ENCODE measurements around the gene BRD9.
"Not testable (repeated sequence)": the region's sequence is repeated elsewhere in the genome, so short reads cannot be mapped to it uniquely, and the experiment has no call there.

Gene BRD9

GRCh38 chr5:856531-857425, 35.8 kb downstream of the BRD9 start:
- DNase-seq: no peak

GRCh38 chr5:855771-856530, 36.6 kb downstream of the BRD9 start:
- DNase-seq: no peak

- DNase-seq: no peak
Observed at GRCh38 chr5:854966-855743, 37.4 kb downstream of the BRD9 start.

DNA sequence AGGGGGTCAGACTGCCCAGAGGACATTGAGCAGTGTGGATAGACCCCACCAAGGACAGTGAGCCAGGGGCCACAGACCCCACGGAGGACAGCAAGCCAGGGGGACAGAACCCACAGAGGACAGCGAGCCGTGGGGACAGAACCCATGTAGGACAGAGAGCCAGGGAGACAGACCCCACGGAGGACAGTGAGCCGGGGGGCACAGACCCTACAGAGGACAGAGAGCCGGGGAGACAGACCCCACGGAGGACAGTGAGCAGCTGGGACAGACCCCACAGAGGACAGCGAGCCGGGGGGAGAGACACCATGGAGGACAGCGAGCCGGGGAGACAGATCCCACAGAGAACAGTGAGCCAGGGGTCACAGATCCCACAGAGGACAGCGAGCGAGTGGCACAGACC, 38.4 kb downstream of the BRD9 start:
- DNase-seq: no peak

DNA sequence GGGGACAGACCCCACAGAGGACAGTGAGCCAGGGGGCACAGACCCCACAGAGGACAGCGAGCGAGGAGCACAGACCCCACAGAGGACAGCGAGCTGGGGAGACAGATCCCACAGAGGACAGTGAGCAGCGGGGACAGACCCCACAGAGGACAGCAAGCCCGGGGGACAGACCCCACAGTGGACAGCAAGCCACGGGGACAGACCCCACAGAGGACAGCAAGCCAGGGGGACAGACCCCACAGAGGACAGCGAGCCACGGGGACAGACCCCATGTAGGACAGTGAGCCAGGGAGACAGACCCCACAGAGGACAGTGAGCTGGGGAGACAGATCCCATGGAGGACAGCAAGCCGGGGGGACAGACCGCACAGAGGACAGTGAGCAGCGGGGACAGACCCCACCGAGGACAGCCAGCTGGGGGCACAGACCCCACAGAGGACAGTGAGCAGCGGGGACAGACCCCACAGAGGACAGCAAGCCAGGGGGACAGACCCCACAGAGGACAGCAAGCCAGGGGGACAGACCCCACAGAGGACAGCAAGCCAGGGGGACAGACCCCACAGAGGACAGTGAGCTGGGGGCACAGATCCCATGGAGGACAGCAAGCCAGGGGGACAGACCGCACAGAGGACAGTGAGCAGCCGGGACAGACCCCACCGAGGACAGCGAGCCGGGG, 39.0 kb downstream of the BRD9 start:
- DNase-seq: not testable (repeated sequence)

DNA sequence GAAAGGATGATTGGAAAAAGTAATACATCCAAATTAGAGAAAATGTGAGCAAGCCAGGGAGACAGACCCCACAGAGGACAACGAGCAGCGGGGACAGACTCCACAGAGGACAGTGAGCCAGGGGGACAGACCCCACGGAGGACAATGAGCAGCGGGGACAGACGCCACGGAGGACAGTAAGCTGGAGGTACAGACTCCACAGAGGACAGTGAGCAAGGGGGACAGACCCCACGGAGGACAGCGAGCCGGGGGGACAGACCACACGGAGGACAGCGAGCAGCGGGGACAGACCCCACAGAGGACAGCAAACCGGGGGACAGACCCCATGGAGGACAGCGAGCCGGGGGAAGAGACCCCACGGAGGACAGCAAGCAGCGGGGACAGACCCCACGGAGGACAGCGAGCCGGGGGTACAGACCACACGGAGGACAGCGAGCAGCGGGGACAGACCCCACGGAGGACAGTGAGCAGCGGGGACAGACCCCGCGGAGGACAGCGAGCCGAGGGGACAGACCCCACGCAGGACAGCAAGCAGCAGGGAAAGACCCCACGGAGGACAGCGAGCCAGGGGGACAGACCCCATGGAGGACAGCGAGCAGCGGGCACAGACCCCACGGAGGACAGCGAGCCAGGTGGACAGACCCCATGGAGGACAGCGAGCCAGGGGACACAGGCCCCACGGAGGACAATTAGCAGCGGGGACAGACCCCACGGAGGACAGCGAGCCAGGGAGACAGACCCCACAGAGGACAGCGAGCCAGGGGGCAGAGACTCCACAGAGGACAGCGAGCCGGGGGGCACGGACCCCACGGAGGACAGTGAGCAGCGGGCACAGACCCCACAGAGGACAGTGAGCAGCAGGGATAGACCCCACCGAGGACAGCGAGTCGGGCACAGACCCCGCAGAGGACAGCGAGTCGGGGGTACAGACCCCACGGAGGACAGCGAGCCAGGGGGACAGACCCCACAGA, 39.9 kb downstream of the BRD9 start:
- no peak for DNase-seq

GRCh38 chr5:852018-852417, 40.6 kb downstream of the BRD9 start:
- DNase-seq: no peak

- no peak for DNase-seq
Observed at GRCh38 chr5:851553-851952, 41.0 kb downstream of the BRD9 start.

DNA sequence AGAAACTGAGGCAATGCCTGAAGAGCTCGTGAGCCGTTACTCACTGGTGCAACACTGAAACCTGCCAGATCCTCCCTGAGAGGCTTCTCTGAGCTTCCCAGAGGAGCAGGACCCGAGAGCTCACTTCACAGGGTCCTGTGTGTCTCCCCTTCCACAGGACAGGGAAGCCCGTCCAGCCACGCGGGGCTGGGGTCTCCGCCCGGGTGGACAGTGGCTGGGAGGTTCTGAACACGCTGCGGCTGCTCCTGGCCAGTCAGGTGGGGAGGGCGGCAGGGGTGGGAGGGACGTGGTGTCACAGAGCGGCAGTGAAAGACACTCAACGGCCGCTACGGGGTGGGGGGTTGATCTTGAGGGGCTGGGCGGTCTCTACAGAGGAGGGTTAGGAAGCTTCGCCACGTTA, 41.5 kb downstream of the BRD9 start:
- DNase-seq: no peak

DNA sequence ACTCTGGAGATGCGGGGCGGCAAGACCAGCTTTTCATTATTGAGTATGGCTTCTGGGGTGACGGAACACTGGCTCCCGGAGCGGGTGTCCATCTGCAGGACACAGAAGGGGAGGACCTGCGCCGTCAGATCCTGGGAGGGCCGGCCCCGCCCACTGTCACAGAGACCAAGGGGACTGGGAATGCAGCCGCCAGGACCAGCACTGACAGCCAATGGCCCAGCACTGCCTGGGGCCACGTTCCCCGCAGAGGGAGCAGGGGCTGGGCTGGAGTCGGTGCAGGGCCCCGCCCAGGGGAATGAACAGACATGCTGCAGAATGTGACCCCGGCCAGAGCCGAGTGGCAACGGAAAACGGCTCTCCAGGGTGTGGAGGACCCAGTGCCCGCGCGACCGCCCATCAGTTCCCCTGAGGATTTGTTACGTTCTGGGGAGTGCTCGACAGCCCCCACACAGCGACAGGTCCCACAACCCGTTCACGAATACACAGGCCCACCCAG, 42.0 kb downstream of the BRD9 start, which contains the start of gene ZDHHC11:
Gene ZDHHC11, minus strand, starts transcription at position 476 of the 496 bp plus-strand sequence. Its CDS starts 384 bp downstream, at position 92.
- DNase-seq: no peak

GRCh38 chr5:849651-850301, 42.8 kb downstream of the BRD9 start:
- no peak for DNase-seq

- no peak for DNase-seq
Observed at GRCh38 chr5:848671-849111, 43.9 kb downstream of the BRD9 start.

GRCh38 chr5:847736-848135, 44.9 kb downstream of the BRD9 start:
- DNase-seq: not testable (repeated sequence)

DNA sequence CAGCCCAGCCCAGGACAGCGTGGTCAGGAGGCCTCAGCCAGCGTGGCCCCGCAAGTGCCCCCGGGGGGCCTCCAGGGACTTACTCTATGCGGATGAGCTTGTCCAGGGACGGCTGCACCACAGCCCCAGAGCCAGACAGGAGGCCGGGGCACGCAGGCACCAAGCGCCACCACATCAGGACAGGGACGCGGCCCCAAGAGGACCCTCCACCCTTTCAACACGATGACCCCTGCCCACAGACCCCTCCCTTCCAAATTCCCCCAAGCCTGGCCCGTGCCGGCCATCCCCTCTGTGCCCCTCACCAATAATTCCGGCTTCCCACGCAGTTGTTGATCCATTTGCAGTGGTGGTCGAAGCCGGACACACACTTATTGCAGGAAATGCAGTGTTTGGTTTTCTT, 45.4 kb downstream of the BRD9 start:
- DNase-seq: not testable (repeated sequence)

GRCh38 chr5:846602-847091, 46.0 kb downstream of the BRD9 start:
- DNase-seq: peak; percentile 62

DNA sequence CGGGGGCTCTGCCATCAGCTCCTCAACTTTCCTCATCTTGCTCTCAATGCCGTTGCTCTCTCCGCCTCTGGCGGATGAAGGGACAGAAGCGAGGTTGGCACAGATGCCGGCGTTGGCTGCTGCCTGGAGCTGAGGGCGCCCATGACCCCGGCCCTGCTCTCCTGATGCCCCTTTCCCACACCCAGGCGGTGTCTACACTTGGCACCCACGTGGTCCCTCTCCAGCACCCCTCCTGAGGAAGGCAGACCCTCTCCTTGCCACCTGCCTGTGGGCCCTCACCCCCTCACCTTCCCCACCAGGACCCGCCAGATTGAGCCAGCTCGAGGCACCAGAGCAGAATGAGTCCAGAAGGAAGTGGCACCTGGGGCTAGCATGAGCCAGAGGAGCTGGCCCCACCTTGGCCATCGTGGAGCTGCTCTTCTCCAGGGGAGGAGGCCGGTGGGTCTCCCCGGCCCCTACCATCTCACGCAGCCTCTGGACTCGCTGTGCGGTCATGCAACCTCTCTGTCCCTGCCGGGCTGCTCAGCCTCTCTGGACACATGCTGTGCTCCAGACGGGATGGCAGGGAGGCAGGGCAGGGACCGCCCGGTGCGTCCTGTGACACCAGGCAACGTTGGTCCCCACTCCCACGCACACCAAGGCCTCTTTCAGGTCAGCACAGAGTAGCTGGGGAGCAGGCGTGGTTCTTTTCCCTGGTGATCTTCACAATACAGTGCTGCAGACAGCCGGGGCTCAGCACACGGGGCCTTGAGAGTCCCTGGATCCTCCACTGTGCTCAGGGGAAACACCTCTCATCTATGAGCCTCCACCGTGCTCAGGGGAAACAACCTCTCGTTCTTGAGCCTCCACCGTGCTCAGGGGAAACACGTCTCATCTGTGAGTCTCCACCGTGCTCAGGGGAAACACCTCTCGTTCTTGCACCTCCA, 46.7 kb downstream of the BRD9 start:
- DNase-seq: not testable (repeated sequence)

DNA sequence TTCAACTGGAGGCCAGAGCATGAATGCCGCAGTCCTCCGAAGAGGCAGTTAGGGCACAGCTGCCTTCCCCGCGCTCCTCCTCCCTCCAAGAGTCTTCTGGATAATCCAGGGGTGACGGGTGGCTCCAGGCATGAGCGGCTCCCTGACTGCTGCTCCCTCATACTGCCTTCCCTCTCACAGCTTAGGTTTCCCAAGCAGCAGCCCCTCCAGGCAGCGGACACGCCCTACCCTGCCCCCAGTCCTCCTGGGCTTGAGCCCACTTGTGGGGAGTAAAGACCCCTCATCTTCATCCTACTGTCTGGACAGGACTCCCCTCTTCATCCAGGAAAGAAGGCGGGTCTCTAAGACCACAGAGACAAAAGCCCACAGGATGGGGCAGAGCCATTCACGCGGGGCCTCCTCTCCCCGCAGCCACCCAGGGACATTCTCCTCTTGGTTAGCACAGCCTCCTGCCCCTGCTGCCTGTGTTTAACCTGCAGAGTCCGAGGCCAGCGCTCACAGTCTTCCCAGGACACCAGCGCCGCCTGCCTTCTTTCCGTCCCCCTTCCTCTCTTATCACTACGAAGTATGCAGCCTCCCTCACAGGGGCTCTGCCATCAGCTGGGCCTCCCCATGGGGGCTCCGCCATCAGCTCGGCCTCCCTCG, 47.4 kb downstream of the BRD9 start:
- not testable (repeated sequence) for DNase-seq

DNA sequence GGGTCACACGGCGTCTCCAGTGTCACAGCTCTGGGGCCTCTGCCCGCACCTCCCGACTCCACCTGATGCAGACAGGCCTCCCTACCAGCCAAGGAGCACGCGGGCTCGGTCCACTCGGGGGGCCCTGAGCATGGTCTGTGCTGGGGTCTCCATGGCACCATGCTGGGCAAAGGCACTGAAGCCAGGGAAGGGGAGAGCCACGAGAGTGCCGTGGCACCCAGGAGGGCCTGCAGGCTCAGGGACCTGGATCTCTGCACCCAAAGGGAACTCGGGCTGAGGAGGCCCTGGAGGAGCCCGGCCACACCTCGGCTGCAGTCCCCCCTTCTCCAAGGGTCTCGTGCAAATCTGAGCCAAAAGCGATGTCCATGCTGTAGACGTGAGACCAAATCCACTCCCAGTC, 48.2 kb downstream of the BRD9 start:
- DNase-seq: peak; percentile 1

DNA sequence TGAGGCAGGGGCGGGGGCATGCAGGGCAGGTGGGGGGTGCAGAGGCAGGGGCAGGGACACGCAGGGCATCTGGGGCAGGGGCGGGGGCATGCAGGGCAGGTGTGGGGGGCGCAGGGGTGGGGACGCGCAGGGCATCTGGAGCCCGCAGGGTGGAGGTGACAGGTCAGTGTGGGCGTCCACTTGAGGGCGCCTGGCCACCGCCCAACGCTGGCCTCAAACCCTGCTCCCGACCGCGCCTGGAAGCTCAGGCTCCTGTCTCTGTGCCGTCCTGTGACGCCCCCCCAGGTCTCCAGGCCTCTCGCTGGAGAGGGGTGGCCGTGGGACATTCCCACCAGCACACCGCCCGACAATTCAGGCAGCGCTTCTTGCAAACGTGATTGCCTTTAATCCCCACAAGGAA, 48.7 kb downstream of the BRD9 start:
- DNase-seq: peak; percentile 1

Measured in stimulated activated CD4-positive, alpha-beta T cell treated with anti-CD3 and anti-CD28 coated beads, Interleukin-1b, Interleukin-23, amount 100 ng/mL, for 48 hours (primary cell).